Keratinocyte (primary cell): ENCODE measurements around the gene MIR17HG.

ENCODE experiments used
- CTCF ChIP-seq, 3 experiments: IDR thresholded peaks in 1 of 3; conservative IDR thresholded peaks in 1 of 3; optimal IDR thresholded peaks in 1 of 3; 2 replicates in 2 of 3; 3 replicates in 1 of 3; pipeline versions ENCODE3 to v1.5.1; 2011; ENCODE audit warnings: low read length in 3 of 3, mild to moderate bottlenecking in 3 of 3, moderate library complexity in 2 of 3, control low read depth in 1 of 3, inconsistent platforms in 1 of 3; ENCODE audit not compliant: insufficient read depth in 2 of 3; ENCODE audit errors: extremely low read depth in 1 of 3
- EZH2 ChIP-seq: IDR thresholded peaks from one replicate; pipeline ENCODE4 v1.6.1; 2012; ENCODE audit warnings: inconsistent platforms, mild to moderate bottlenecking, low read length, moderate library complexity

GRCh38 chr13:91346850-91347201 is 661 bp upstream of the MIR17HG start:
- TF ChIP-seq EZH2 (no peak), CTCF (optimal IDR thresholded peaks at IDR 0.05 in 1 of 3, IDR thresholded peaks at IDR 0.05 in 1 of 3, conservative IDR thresholded peaks at IDR 0.05 in 1 of 3; ENCODE audit: extremely low read depth in 1 of 3, insufficient read depth in 2 of 3, low read length in 3 of 3) (no peak)
